KBM-7 (cell line): ENCODE data around the gene MOV10L1.

ENCODE experiments used
- DNase-seq: peaks from one replicate; pipeline ENCODE4 v3.0.0-alpha.2; 2015
- in situ Hi-C: fragments of 300-500 bp; cut with MboI; formaldehyde crosslinking; loops from 2 replicates; pipeline ENCODE4 v1.14.3; 2020; ENCODE audit warnings: low sequenced_read_pairs, low pct_unique_long_range_greater_than_20kb, mixed read lengths

MOV10L1 gene

DNA sequence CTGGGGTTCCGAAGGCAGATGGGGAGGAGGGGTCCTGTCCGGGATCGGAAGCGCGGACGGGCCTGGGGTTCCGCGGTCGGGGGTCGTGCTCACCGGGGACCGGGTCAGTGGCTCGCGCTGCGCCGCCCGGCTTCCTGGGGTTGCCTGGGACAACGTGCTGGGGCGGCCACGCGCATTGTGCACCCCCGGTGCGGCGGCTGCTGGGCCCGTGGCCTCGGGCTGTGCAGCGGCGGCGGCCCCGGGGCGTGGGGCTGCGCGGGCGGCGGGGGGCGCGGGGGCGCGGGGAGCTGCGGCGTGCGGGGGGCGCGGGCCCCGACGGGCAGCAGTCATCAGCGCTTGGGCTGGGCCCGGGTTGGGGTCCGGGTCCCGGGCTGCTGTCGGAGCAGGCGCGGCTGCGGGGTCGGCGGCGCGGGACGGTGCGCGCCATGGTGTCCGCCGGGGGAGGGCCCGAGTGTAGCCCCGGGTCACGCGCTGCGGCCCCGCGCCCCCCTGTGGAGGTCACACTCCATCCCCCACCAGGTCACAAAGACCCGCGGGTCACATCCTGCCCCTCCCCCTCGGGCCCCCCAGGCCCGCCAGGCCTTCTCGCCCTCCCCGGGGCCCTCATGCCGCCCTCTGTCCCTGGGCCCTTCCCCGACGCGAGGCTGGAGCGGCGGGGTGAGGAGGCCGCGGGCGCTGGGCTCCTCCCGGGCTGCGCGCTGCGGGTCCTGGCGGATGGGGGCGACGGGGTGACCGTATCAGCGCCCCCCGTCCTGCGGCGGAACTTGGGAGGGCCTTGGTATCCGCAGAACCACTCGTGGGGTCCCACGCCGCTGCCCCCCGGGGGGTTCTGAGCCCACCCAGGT lies 31.5 kb upstream of the MOV10L1 start, which contains the start of gene TTLL8:
Gene TTLL8 (minus strand): TSS at position 238 of the 845 bp plus-strand sequence.
- no peak for DNase-seq
- in situ Hi-C loops: no loop called here

DNA sequence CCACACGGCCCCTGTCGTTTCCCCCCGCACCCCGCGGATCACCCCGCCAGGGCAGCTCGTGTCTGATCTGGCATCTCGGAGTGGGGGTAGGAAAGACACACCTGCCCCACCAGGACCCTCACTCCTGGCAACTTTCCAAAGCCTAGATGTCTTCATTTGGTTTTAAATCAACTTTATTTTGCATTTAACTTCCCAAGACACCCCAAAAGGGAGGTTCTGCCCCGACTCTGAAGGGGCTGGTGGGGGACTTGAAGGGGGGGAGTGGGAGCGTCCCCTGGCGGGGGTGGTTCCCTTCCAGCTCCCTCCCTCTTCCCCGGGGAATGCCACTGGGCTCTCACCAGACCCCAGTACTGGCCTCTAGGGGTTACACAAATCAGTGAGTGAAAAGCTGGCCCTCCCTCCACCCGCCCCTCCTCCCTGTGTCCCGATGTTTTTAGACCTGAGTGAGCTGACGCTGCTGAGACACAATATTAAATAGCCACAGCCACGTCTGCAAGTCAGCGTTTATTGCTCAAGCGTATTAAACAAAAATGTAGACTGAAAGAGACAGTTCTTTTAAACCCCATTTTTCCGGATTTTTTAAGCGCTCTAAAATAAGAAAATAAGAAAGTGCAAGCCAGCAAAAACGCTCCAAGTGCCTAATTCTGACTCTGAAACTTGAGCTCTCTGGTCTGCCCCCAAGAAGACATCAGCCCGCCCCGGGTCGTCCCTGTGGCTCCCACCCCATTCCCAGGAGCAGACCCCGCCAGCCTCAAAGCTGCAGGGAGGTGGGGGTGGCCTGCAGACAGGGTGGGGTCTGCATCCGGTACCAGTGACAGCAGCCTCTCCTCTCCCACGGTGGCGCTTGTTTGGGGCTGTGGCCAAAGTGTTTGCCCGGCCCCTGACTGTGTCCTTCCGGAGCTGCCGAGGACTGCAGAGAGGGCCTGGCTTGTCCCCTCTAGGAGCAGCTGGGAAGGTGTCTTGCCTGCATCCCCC lies 30.6 kb upstream of the MOV10L1 start:
- in situ Hi-C loops: no loop called here
- DNase-seq: no peak

DNA sequence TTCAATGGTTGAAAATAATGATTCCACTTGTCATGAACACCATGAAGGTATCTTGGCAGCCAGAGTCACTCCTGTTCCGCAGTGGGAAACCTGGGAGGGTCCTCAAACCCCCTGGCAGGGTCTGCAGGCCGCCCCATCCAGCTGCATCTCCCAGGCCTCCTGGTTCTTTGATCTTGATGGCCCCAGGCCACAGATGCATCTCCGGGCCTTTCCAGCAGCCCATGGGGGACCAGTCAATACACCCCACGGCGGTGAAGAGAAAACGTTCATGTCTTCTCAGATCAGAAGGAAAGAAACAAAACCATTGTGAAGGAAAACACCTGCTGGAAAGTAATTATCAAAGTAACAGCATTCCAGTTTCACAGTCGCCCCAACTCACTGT lies 29.9 kb upstream of the MOV10L1 start:
- no peak for DNase-seq
- in situ Hi-C loops: no loop called here

DNA sequence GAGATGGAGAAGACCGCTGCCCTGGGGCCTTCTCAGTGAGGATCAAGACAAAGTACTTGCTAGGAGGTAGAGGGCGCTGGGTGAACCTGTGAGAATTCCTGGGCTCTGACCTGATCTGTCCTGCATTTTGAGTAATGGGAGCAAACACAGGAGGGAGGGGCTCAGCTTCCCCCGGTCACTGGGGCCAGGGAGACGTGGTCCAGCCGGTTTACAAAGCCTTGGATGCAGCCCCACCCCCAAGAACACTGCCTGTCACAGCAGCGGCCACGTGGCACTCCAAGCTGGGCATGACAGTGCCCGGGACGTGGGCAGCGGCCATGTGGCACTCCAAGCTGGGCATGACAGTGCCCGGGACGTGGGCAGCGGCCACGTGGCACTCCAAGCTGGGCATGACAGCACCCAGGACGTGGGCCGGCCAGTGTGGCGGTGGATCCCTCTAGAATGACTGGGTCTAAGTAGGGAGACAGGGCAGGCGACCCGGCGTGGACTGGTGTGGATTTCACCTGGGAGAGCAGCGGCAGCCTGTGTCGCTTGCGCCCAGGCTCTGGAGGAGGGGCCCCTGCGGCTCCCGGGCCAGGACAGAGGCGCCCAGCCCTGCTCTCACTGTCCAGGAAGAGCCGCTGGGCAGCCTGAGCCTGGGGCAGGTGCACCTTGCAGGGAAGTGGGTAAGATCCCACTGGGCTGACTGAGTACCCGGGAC lies 29.2 kb upstream of the MOV10L1 start:
- in situ Hi-C loops: no loop called here
- no peak for DNase-seq

DNA sequence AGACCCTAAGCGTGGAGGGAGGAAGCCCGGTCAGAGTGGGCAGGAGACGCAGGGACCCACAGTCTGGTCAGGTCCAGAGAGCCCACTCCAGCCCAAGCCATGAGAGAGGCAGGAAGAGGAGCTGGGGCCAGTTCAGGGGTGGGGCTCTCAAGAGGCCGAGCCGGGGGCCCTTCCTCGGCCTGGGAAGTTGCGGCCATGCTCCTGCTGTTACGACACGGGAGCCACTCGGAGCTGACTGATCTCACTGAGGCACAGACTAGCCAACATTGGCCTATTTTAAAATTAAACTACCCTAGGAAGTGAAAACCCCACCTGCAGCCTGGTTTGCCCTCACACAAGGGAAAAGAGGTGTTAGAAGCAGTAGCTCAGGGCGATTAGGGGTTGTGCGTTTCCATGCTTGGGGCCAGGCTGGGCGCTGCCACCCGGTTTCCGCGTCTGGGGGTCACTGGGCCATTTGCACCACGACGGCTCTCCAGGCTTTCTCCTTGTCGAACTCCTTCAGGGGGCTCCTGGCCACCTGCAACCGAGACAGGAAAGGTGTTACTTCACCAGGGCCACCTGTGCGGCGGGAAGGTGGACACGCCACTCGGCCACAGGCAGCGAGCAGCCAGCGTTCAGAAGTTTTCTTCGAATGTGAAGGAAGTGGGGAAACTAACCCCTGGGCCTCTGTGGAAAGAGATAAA lies 28.5 kb upstream of the MOV10L1 start:
- in situ Hi-C loops: no loop called here
- DNase-seq: no peak

DNA sequence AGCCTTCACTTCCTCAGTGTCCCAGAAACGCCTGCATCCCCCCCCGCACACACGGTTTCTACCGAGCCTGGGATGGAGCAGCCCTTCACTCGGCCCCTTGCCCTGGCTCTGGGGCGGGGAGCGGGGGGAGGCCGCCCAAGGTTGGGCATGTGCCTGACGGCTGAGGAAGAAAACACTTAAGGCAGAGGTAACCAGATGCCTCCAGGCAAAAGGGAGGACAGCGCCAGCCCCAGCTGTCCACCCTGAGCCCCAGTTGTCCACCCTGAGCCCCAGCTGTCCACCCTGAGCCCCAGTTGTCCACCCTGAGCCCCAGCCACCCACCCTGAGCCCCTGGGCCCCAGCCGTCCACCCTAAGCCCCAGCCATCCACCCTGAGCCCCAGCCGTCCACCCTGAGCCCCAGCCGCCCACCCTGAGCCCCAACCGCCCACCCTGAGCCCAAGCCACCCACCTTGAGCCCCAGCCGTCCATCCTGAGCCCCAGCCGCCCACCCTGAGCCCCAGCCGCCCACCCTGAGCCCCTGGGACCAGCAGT lies 27.9 kb upstream of the MOV10L1 start:
- DNase-seq: peak; percentile 71
- in situ Hi-C loops: no loop called here

DNA sequence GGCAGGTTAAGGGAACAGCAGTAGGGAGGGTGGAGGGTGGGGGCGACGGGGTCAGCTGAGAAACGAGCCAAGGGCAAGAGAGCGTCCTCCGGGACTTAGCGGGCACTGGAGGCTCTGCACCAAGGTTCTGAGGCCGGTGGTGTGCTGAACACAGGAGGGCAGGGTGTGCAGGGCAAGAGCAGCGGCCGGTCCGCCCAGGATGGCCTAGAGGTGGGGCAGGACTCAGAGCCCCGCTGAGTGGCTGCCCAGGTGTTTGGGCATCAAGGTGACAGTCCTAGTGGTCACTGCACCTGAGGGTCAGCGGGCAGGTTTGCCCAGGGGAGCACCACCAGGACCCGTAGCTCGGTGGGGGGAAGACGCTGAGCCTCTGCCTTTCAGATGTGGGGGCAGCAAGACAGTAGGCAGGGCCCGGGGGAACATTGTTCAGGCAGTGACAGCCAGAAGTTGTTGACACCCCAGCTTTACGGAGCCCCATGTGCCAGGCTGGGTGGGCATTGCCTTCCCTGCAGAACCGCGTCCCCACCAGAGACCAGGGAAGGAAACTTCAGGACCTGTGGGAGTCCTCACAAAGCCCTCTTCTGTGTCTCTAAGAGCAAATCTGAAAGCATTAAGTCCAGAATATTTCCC lies 27.2 kb upstream of the MOV10L1 start:
- DNase-seq: no peak
- in situ Hi-C loops: no loop called here

DNA sequence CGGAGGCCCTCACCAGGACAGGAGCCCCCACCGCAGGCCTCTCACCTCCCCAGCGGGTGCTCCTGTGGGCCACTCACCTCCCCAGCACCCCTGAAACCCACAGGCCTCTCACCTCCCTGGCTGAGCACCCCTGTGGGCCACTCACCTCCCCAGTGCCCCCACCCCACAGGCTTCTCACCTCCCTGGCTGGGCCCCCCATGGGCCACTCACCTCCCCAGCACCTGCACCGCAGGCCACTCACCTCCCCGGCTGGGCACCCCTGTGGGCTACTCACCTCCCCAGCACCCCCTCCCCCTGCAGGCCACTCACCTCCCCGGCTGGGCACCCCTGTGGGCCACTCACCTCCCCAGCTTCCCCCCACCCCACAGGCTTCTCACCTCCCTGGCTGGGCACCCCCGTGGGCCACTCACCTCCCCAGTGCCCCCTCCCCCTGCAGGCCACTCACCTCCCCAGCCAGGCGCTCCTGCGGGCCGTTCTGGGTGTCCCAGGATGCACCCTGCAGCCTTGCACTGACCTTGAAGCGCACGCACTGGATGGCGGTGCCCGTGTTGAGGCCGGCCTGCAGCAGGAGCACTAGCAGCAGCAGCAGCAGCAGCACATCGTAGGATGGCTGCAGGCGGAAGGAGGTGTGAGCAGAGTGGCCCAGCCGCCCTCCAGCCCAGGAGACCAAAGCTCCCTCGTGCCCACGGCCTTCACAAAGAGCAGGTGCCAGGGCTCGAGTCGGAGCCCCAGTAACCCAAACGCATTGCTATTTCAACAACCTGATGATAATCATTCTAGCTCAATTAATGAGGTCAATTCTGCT lies 26.0 kb upstream of the MOV10L1 start:
- in situ Hi-C loops: no loop called here
- DNase-seq: no peak

DNA sequence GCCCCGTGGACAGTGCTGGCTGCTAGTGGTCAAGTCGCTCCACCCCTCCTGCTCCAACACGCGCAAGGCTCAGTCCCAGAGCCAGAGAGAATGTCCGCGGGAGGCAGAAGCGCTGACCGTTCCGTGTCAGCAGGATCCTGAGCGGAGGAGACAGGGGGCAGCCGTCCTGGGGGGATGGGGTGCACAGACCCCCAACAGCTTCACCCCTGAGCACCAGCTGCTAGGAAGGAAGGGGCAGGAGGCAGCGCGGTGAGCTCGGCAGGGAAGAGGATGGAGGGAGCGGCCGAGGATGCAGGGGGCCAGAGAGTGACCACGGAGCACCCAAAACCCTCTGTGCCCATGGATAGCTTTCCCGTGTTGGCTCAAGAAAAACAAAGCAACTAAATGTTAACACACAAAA lies 25.4 kb upstream of the MOV10L1 start:
- in situ Hi-C loops: no loop called here
- DNase-seq: no peak

DNA sequence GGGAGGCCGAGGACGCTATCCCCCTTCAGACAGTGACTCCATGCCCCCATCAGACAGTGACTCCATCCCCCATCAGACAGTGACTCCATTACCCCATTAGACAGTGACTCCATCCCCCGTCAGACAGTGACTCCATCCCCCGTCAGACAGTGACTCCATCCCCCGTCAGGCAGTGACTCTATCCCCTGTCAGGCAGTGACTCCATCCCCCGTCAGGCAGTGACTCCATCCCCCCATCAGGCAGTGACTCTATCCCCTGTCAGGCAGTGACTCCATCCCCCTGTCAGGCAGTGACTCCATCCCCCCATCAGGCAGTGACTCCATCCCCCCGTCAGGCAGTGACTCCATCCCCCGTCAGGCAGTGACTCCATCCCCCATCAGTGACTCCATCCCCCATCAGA lies 22.6 kb upstream of the MOV10L1 start:
- in situ Hi-C loops: no loop called here
- no peak for DNase-seq

DNA sequence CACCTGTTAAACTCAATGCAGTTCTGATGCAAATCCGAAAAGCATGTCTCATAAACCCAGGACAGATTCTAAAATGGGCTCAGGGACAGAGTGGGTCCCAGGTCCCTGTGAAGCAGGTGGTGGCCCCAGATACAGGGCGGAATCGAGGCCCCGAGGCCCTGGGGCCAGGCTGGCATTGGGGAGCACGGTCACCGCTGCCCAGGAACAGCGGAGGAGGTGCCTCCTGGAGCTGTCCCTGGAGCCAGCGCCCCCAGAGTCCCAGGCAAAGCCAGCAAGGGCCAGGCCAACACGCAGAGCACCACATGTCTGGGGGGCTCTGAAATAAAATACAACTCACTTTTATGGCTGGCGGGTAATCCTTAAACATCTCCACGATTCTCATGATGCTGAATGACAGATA lies 21.7 kb upstream of the MOV10L1 start:
- no peak for DNase-seq
- in situ Hi-C loops: no loop called here

DNA sequence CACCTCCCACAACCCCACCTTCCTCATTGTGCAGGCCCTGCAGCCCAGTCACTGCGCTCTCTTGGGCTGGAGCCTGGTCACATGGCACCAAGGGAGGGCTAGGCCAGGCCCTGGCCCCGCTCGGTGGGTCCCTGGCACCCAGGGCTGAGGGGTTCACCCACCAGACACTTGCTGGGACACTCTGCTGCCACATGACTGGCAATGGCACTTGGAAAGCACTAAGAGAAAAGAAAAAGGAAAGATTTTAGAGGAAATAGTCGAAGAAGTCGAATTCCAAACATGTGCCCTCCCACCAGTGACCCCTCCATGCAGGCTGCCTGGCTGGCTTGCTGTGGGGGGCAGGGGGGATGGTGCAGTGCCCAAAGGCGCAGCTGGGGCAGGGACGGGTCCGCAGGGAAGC lies 19.4 kb upstream of the MOV10L1 start:
- in situ Hi-C loops: no loop called here

DNA sequence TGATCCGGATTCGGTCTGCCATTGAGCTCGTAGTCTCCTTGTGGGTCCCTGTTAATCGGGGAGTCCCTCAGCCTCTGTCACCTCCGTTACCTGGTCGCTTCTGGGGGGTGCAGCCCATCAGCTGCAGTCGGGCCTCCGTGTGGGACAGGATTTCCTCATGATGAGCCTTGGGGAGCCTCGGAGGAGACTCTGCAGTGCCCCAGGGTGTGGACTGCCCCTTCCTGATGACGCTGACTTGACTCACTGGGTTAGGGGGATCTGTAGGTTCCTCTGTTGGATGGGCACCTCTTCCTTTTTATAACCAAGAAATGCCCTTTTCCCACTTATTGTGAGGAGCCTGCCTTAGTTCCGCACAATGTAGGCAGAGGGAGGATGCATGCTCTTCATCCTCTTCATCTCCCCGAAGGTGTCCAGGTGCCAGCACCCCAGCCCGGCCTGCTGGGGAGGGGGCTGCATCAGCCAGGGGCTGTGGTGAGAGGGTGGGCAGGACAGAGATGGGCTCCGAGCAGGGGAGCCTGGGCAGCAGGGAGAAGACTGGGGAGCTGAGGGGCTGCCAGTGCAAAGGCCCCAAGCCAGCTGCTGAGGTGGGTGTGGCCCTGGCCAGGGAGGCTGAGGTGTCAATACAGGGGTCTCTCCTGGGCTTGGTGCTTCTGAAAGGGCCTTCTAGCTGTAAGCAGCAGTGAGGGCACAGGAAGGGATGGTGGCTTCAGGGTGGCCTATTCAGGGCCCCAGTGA lies 18.2 kb upstream of the MOV10L1 start:
- in situ Hi-C loops: no loop called here
- no peak for DNase-seq

More for the DNA sequence above, 19.4 kb upstream of the MOV10L1 start:
- no peak for DNase-seq

DNA sequence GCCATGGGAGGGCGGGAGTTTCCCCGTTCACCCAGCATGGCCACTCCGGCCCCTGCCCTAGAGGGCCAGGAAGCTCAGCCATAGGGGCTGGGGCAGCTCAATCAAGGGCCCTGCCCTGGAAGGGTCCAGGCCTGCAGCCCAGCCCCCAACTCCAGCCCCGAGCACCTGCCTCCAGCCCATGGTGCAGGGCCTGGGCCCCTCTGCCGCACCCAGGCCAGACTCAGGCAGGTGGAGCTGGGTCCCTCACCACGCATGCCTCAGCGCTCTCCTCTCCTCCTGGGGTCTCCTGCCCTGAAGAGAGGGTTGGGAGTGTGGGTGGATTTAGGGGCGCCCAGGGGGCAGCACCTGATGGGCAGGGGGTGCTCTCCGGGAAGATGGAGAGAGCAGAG lies 17.6 kb upstream of the MOV10L1 start:
- no peak for DNase-seq
- in situ Hi-C loops: no loop called here

DNA sequence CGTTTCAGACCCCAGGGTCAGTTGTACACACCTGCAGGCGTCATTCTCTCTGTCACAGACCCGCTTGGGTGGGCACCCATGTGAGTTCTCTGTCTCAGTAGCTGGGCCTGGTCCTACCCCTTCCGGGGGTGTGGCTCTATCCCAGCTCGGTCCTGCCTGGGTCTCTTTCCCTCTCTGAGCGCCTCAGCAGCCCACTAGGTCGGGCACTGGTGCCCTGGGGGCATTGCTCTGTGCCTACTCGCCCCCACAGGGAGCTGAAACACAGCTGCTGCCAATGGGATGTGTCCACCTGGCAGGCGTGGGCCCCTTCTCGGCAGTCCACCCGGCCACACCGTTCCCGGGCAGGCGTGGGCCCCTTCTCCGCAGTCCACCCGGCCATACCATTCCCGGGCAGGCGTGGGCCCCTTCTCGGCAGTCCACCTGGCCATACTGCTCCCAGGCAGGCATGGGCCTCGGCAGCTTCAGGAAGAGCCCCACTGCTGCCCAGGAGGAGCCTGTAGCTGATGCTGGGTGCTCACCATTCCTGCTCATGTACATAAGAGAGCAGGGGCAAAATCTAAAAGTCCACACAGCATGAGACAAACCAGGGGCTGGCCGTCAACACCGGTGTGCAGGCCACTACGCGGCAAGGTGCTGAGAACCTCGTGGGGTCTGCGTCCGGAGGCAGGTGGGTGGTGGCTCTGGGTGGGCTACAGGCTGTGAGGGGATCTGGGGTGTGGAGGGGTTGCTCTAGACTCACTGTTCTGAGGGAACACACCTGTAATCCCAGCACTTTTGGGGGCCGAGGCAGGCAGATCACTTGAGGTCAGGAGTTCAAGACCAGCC lies 16.9 kb upstream of the MOV10L1 start:
- no peak for DNase-seq
- in situ Hi-C loops: no loop called here

DNA sequence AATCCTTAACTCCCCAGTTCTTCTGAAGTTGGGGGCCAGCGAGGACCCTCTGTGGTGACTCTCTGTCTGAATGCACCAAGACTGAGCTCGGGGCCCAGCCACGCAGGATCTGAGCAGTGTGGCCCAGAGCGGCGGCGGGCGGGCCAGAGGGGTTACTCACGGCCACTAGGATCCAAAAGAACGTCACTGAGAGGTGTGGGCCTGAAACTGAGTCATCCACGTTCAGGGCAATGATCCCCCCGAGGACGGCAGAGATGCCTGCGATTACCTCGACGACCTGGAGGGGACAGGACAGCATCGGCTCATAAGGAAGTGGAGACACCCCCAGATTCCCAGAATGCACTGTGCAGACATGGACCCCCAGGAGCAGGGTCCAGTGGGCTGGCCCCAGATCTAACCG lies 15.8 kb upstream of the MOV10L1 start:
- in situ Hi-C loops: no loop called here
- no peak for DNase-seq
